Stimulated activated CD8-positive, alpha-beta memory T cell treated with anti-CD3 and anti-CD28 coated beads, Interleukin-7, amount 100 ng/mL, for 48 hours (primary cell): ENCODE results near the gene CCDC59.
"Not testable (repeated sequence)": the region's sequence is repeated elsewhere in the genome, so short reads cannot be mapped to it uniquely, and the experiment has no call there.

Experiments used
- DNase-seq, 2 donors: peaks; one replicate each; pipeline ENCODE4 v3.0.0-alpha.2; 2020; ENCODE audit warnings: low read depth in 1 of 2; ENCODE audit errors: extremely low read depth in 1 of 2

The CCDC59 gene

GRCh38 chr12:82358200-82359114 is at the start of gene CCDC59, which contains the start of gene METTL25:
Gene CCDC59 (minus strand): TSS chr12:82358387. CDS start chr12:82358376, 11 bp downstream.
Gene METTL25 (plus strand): TSS chr12:82358529. CDS start chr12:82358566, 37 bp downstream.
- DNase-seq = peak; percentile 89 to 91

- no peak for DNase-seq
Measured at GRCh38 chr12:82407481-82407880, 49.3 kb upstream of the CCDC59 start.

GRCh38 chr12:82406651-82407050 is 48.5 kb upstream of the CCDC59 start:
- no peak for DNase-seq

- no peak for DNase-seq
Measured at GRCh38 chr12:82400819-82401218, 42.6 kb upstream of the CCDC59 start.

GRCh38 chr12:82398879-82399278 is 40.7 kb upstream of the CCDC59 start:
- no peak for DNase-seq

- no peak for DNase-seq
Measured at GRCh38 chr12:82383930-82384552, 25.9 kb upstream of the CCDC59 start.

GRCh38 chr12:82378997-82379396 is 20.8 kb upstream of the CCDC59 start:
- DNase-seq = no peak

- DNase-seq = no peak
Measured at GRCh38 chr12:82375201-82375600, 17.0 kb upstream of the CCDC59 start.

- DNase-seq = no peak
Measured at GRCh38 chr12:82366197-82366596, 8.0 kb upstream of the CCDC59 start.

- DNase-seq = no peak
Measured at GRCh38 chr12:82363990-82364389, 5.8 kb upstream of the CCDC59 start.

GRCh38 chr12:82361461-82361915 is 3.3 kb upstream of the CCDC59 start:
- DNase-seq = no peak

GRCh38 chr12:82360834-82361233 is 2.6 kb upstream of the CCDC59 start:
- DNase-seq = not testable (repeated sequence)

- no peak for DNase-seq
Measured at GRCh38 chr12:82359115-82359478, 910 bp upstream of the CCDC59 start.

- DNase-seq = no peak
Measured at GRCh38 chr12:82357845-82358199, 365 bp downstream of the CCDC59 start.

- DNase-seq = no peak
Measured at GRCh38 chr12:82357340-82357739, 847 bp downstream of the CCDC59 start.

- no peak for DNase-seq
Measured at GRCh38 chr12:82351390-82351789, 6.8 kb downstream of the CCDC59 start.

GRCh38 chr12:82350161-82350560 is 8.0 kb downstream of the CCDC59 start:
- DNase-seq = no peak

GRCh38 chr12:82329508-82329907 is 28.7 kb downstream of the CCDC59 start:
- DNase-seq = no peak

GRCh38 chr12:82327861-82328260 is 30.3 kb downstream of the CCDC59 start:
- DNase-seq = no peak

GRCh38 chr12:82326905-82327503 is 31.2 kb downstream of the CCDC59 start:
- no peak for DNase-seq

- no peak for DNase-seq
Measured at GRCh38 chr12:82325540-82326336, 32.4 kb downstream of the CCDC59 start.
